ENCODE results near the gene ANXA8L1.
A peak's percentile ranks its signal among the peaks of the same experiment; 100 is the strongest.
"Not testable (repeated sequence)": the region's sequence is repeated elsewhere in the genome, so short reads cannot be mapped to it uniquely, and the experiment has no call there.

ANXA8L1 gene

GRCh38 chr10:46374410-46374809 lies 1.2 kb upstream of the ANXA8L1 start:
- not testable (repeated sequence) for H3K4me1 ChIP-seq (ENCODE audit: control insufficient read depth in 1 of 2, insufficient read depth in 2 of 2, low read length in 2 of 2); H3K4me3 ChIP-seq (ENCODE audit: low read depth in 1 of 2, low read length in 2 of 2); H3K27ac ChIP-seq (ENCODE audit: low read length); H3K9me3 ChIP-seq (ENCODE audit: control insufficient read depth in 1 of 2, low read length in 2 of 2); H3K27me3 ChIP-seq (ENCODE audit: low read depth, low read length); H3K36me3 ChIP-seq (ENCODE audit: control insufficient read depth in 1 of 2, insufficient read depth in 2 of 2, low read length in 2 of 2)

DNA sequence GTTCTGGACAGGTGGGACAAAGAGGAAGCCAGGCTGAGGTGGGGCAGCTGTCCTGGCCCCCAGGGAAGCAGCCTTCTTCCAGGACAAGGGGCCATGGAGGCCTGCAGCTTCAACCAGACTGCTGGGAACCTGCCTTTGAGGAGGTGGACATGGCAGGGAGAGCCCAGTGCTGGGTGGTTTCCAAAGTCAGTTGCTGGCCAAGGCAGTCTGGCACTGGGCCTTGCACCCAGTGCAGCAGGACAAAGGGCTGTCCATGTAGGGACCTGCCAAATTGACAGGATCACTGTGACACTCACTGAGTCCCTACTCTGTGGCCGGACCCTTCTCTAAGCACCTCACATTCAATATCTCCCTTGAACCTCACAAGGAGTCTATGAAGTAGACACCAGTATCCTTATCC lies 1.4 kb downstream of the ANXA8L1 start:
- not testable (repeated sequence) for H3K27me3 ChIP-seq (ENCODE audit: low read depth, low read length); H3K4me3 ChIP-seq (ENCODE audit: low read depth in 1 of 2, low read length in 2 of 2); H3K9me3 ChIP-seq (ENCODE audit: control insufficient read depth in 1 of 2, low read length in 2 of 2); H3K36me3 ChIP-seq (ENCODE audit: control insufficient read depth in 1 of 2, insufficient read depth in 2 of 2, low read length in 2 of 2); H3K4me1 ChIP-seq (ENCODE audit: control insufficient read depth in 1 of 2, insufficient read depth in 2 of 2, low read length in 2 of 2); H3K27ac ChIP-seq (ENCODE audit: low read length)

DNA sequence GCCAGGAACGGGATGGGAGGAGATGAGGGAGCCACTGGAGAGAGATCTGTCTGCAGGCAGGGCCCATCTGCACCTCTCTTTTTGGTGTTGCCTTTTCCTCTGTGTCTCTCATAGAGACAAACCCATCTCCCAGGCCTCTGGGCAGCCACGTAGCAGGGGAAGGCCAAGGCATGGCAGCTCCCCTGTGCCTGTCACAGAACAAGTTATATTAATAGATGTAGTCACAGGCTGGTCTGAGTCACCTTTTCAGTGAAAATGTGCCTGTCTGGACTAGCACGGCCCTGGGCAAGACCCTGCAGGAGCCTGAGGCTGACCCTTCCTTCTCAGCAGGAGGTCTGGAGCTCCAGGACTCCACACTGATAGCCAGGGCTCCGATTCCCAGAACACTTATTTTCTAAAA lies 2.1 kb downstream of the ANXA8L1 start:
- H3K9me3 ChIP-seq (ENCODE audit: control insufficient read depth in 1 of 2, low read length in 2 of 2); H3K4me3 ChIP-seq (ENCODE audit: low read depth in 1 of 2, low read length in 2 of 2); H3K4me1 ChIP-seq (ENCODE audit: control insufficient read depth in 1 of 2, insufficient read depth in 2 of 2, low read length in 2 of 2); H3K27me3 ChIP-seq (ENCODE audit: low read depth, low read length); H3K36me3 ChIP-seq (ENCODE audit: control insufficient read depth in 1 of 2, insufficient read depth in 2 of 2, low read length in 2 of 2); H3K27ac ChIP-seq (ENCODE audit: low read length): not testable (repeated sequence)

DNA sequence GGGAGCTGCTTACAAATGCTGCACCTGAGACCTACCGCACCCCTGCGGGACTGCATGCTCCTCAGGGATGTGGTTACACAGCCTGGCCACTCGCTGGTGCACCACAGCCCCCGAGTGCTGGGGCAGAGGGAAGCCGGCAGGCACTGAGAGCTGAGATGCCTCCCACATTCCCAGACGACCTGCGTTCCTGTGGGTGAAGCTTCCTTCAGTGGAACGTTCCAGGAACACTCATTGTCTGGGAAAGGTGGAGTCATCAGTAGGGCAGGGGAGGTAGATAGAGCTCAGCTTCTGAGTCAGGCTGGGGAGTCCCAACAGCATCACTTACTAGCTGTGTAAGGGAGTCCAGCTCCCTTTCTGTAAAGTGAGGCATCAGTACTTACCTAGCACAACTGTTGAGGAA lies 2.5 kb downstream of the ANXA8L1 start:
- H3K27ac ChIP-seq (ENCODE audit: low read length); H3K27me3 ChIP-seq (ENCODE audit: low read depth, low read length); H3K4me1 ChIP-seq (ENCODE audit: control insufficient read depth in 1 of 2, insufficient read depth in 2 of 2, low read length in 2 of 2); H3K4me3 ChIP-seq (ENCODE audit: low read depth in 1 of 2, low read length in 2 of 2); H3K36me3 ChIP-seq (ENCODE audit: control insufficient read depth in 1 of 2, insufficient read depth in 2 of 2, low read length in 2 of 2); H3K9me3 ChIP-seq (ENCODE audit: control insufficient read depth in 1 of 2, low read length in 2 of 2): not testable (repeated sequence)

GRCh38 chr10:46379233-46379848 lies 3.8 kb downstream of the ANXA8L1 start:
- not testable (repeated sequence) for H3K36me3 ChIP-seq (ENCODE audit: control insufficient read depth in 1 of 2, insufficient read depth in 2 of 2, low read length in 2 of 2); H3K9me3 ChIP-seq (ENCODE audit: control insufficient read depth in 1 of 2, low read length in 2 of 2); H3K27ac ChIP-seq (ENCODE audit: low read length); H3K27me3 ChIP-seq (ENCODE audit: low read depth, low read length); H3K4me1 ChIP-seq (ENCODE audit: control insufficient read depth in 1 of 2, insufficient read depth in 2 of 2, low read length in 2 of 2); H3K4me3 ChIP-seq (ENCODE audit: low read depth in 1 of 2, low read length in 2 of 2)

GRCh38 chr10:46385858-46386257 lies 10.3 kb downstream of the ANXA8L1 start:
- not testable (repeated sequence) for H3K27ac ChIP-seq (ENCODE audit: low read length)

DNA sequence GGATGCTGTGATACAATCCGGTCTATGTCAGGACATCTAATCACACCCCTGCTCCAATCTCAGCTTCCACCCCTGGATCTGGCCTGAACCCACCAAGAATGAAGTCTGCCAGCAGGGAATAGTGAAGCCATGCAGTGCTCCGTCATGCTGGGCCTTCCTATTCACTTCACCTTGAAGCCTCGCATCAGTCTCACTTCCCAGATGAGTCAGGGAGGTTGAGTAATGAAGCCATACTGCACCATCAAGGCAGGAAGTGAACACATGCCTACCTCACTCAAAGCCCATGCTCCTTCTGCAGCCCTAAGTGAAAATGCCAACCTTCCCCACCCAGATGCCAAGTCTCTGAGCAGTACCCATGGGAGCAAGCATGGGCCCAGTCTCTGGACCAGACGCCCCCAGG lies 11.1 kb downstream of the ANXA8L1 start:
- H3K27ac ChIP-seq (ENCODE audit: low read length) = not testable (repeated sequence)

More at GRCh38 chr10:46385858-46386257, 10.3 kb downstream of the ANXA8L1 start:
- H3K4me3 ChIP-seq (ENCODE audit: low read depth in 1 of 2, low read length in 2 of 2); H3K36me3 ChIP-seq (ENCODE audit: control insufficient read depth in 1 of 2, insufficient read depth in 2 of 2, low read length in 2 of 2); H3K9me3 ChIP-seq (ENCODE audit: control insufficient read depth in 1 of 2, low read length in 2 of 2); H3K4me1 ChIP-seq (ENCODE audit: control insufficient read depth in 1 of 2, insufficient read depth in 2 of 2, low read length in 2 of 2); H3K27me3 ChIP-seq (ENCODE audit: low read depth, low read length): not testable (repeated sequence)

DNA sequence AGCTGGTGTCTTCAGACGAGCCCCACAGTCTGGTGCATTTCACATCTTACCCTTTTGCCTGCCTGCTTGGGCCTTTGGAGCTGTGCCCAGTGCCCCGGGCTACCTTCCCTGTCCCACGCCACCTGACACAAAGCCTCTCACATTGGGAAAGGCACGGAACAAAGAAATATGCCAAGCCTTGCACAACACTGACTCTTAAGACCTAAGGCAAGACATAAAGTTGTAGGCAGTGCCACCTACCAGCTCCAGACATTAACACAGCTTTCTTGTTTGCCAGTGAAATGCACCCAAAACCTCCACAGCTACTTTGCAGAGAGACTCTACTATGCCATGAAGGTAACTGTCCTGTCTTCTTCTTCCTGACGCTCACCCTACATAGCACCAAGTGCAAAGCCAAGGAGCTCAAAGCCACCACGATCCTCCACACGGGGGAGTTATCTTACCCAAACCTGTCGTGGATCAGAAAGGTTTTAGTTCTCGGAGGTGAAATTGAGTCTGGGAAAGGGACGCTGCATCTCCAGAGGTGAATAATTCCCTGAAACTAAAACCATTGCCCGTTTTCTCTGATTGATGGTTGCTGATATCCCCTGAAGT lies 11.8 kb downstream of the ANXA8L1 start:
- H3K27me3 ChIP-seq (ENCODE audit: low read depth, low read length); H3K4me3 ChIP-seq (ENCODE audit: low read depth in 1 of 2, low read length in 2 of 2); H3K27ac ChIP-seq (ENCODE audit: low read length): not testable (repeated sequence)

More for the DNA sequence above, 11.1 kb downstream of the ANXA8L1 start:
- not testable (repeated sequence) for H3K36me3 ChIP-seq (ENCODE audit: control insufficient read depth in 1 of 2, insufficient read depth in 2 of 2, low read length in 2 of 2); H3K9me3 ChIP-seq (ENCODE audit: control insufficient read depth in 1 of 2, low read length in 2 of 2); H3K4me3 ChIP-seq (ENCODE audit: low read depth in 1 of 2, low read length in 2 of 2); H3K4me1 ChIP-seq (ENCODE audit: control insufficient read depth in 1 of 2, insufficient read depth in 2 of 2, low read length in 2 of 2); H3K27me3 ChIP-seq (ENCODE audit: low read depth, low read length)

GRCh38 chr10:46391422-46391821 lies 15.8 kb downstream of the ANXA8L1 start:
- not testable (repeated sequence) for H3K27ac ChIP-seq (ENCODE audit: low read length); H3K36me3 ChIP-seq (ENCODE audit: control insufficient read depth in 1 of 2, insufficient read depth in 2 of 2, low read length in 2 of 2); H3K9me3 ChIP-seq (ENCODE audit: control insufficient read depth in 1 of 2, low read length in 2 of 2); H3K4me1 ChIP-seq (ENCODE audit: control insufficient read depth in 1 of 2, insufficient read depth in 2 of 2, low read length in 2 of 2); H3K4me3 ChIP-seq (ENCODE audit: low read depth in 1 of 2, low read length in 2 of 2); H3K27me3 ChIP-seq (ENCODE audit: low read depth, low read length)

More for the DNA sequence above, 11.8 kb downstream of the ANXA8L1 start:
- H3K9me3 ChIP-seq (ENCODE audit: control insufficient read depth in 1 of 2, low read length in 2 of 2); H3K4me1 ChIP-seq (ENCODE audit: control insufficient read depth in 1 of 2, insufficient read depth in 2 of 2, low read length in 2 of 2); H3K36me3 ChIP-seq (ENCODE audit: control insufficient read depth in 1 of 2, insufficient read depth in 2 of 2, low read length in 2 of 2): not testable (repeated sequence)

DNA sequence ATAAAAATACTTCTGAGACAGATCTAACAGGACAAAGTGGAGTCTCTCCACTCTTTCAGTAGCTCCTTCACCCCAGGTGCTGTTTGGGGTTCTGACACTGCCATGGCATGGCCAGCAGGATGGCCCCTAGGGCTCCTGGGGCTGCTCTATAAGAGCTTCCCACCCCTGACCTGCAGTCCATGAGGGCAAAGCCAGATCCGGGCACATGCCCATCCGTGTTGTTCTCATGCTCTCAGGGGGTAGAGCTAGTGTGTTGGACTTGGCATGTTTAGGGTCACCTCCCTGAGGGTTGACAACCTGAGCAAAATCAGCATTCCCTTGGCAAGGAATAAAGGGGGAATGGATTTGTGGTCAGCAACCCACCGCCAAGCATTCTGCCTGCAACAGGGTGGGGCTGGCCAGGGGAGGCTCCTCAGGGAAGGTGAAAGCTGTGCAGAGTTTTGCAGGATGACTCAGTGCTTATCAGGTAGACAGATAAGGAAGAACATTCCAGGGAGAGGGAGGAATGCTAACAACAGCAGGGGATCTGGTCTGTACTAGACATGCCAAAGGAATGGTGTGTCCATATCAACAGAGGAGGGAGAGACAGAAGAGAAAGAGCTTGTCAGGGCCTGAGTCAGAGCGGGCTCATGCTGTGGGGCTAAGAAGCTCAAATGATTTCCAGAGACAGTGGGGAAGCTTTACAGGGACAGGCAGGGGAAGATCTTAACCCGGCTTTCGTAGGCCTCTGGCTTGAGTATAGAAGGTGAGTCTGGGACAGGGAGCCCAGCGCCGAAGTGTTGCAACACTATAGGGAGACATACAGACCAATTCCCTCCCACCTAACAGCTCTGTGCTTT lies 21.1 kb downstream of the ANXA8L1 start:
- H3K27me3 ChIP-seq (ENCODE audit: low read depth, low read length) = not testable (repeated sequence)

GRCh38 chr10:46397767-46398166 lies 22.2 kb downstream of the ANXA8L1 start:
- peak overlapping the region in 1 of 2 donors; percentile 21 for H3K4me3 ChIP-seq (ENCODE audit: low read depth in 1 of 2, low read length in 2 of 2)
- not testable (repeated sequence) for H3K4me1 ChIP-seq (ENCODE audit: control insufficient read depth in 1 of 2, insufficient read depth in 2 of 2, low read length in 2 of 2); H3K36me3 ChIP-seq (ENCODE audit: control insufficient read depth in 1 of 2, insufficient read depth in 2 of 2, low read length in 2 of 2); H3K9me3 ChIP-seq (ENCODE audit: control insufficient read depth in 1 of 2, low read length in 2 of 2); H3K27me3 ChIP-seq (ENCODE audit: low read depth, low read length); H3K27ac ChIP-seq (ENCODE audit: low read length)

More for the DNA sequence above, 21.1 kb downstream of the ANXA8L1 start:
- H3K27ac ChIP-seq (ENCODE audit: low read length); H3K4me3 ChIP-seq (ENCODE audit: low read depth in 1 of 2, low read length in 2 of 2); H3K36me3 ChIP-seq (ENCODE audit: control insufficient read depth in 1 of 2, insufficient read depth in 2 of 2, low read length in 2 of 2); H3K4me1 ChIP-seq (ENCODE audit: control insufficient read depth in 1 of 2, insufficient read depth in 2 of 2, low read length in 2 of 2); H3K9me3 ChIP-seq (ENCODE audit: control insufficient read depth in 1 of 2, low read length in 2 of 2): not testable (repeated sequence)

Data from muscle layer of duodenum (tissue), 2 donors.